H1 (cell line): ENCODE results near the gene LY6G5C.

Experiments
- EP300 ChIP-seq, 2 experiments: IDR thresholded peaks; 1 replicate in 1 of 2; 2 replicates in 1 of 2; pipeline ENCODE4 v1.6.1; 2011 to 2012; ENCODE audit warnings: low read depth in 2 of 2, low read length in 2 of 2, mild to moderate bottlenecking in 2 of 2, borderline replicate concordance in 1 of 2, inconsistent platforms in 1 of 2, moderate library complexity in 1 of 2
- POLR2AphosphoS5 ChIP-seq: IDR thresholded peaks from 2 replicates; pipeline ENCODE4 v1.6.1; 2011; ENCODE audit warnings: low read depth, low read length
- TF ChIP-seq, protein P1 (sequence below), 3 experiments: IDR thresholded peaks; 1 replicate in 2 of 3; 2 replicates in 1 of 3; pipeline versions ENCODE4 v1.5.1 to v1.6.1; 2011; ENCODE audit warnings: low read length in 3 of 3, mild to moderate bottlenecking in 3 of 3, inconsistent platforms in 2 of 3, low read depth in 1 of 3, moderate library complexity in 1 of 3; ENCODE audit not compliant: insufficient read depth in 1 of 3; ENCODE audit errors: control extremely low read depth in 1 of 3

- TF ChIP-seq POLR2AphosphoS5 (no peak), EP300 (IDR thresholded peaks at IDR 0.05; ENCODE audit: borderline replicate concordance in 1 of 2, low read depth in 2 of 2, low read length in 2 of 2) (no peak)
- TF ChIP-seq, protein P1, sequence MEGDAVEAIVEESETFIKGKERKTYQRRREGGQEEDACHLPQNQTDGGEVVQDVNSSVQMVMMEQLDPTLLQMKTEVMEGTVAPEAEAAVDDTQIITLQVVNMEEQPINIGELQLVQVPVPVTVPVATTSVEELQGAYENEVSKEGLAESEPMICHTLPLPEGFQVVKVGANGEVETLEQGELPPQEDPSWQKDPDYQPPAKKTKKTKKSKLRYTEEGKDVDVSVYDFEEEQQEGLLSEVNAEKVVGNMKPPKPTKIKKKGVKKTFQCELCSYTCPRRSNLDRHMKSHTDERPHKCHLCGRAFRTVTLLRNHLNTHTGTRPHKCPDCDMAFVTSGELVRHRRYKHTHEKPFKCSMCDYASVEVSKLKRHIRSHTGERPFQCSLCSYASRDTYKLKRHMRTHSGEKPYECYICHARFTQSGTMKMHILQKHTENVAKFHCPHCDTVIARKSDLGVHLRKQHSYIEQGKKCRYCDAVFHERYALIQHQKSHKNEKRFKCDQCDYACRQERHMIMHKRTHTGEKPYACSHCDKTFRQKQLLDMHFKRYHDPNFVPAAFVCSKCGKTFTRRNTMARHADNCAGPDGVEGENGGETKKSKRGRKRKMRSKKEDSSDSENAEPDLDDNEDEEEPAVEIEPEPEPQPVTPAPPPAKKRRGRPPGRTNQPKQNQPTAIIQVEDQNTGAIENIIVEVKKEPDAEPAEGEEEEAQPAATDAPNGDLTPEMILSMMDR (IDR thresholded peaks at IDR 0.05; ENCODE audit: control extremely low read depth in 1 of 3, insufficient read depth in 1 of 3, low read depth in 1 of 3, low read length in 3 of 3), result no peak
Observed at GRCh38 chr6:31718265-31718664, 37.4 kb upstream of the LY6G5C start.
